Body of pancreas (tissue), 4 donors: ENCODE measurements around the gene AKT1S1. TPM values are rescaled to one million over a fixed set of nuclear protein-coding genes. Genes with fewer than 3 reads are reported as not detected.

Source experiments
- ATAC-seq: fragments of 150-250 bp; one replicate; pipeline ENCODE4 v1.9.1; 2016
- DNase-seq, 4 donors: peaks; one replicate each; pipeline ENCODE4 v3.0.0-alpha.2; 2019
- H3K27ac ChIP-seq, 4 donors: fragments of 200-600 bp; sonication (generic); 1 replicate in 3 of 4; 2 replicates in 1 of 4; pipeline versions ENCODE4 v1.5.1 to v1.6.1; 2016 to 2019; ENCODE audit warnings: mild to moderate bottlenecking in 1 of 4, mixed read lengths in 1 of 4, moderate library complexity in 1 of 4
- H3K27me3 ChIP-seq, 2 donors: fragments of 200-600 bp; sonication (generic); one replicate each; pipeline ENCODE4 v1.6.0; 2016; ENCODE audit warnings: mild to moderate bottlenecking in 1 of 2
- H3K36me3 ChIP-seq, 2 donors: fragments of 200-600 bp; sonication (generic); replicated peaks in 1 of 2; 2 replicates each; pipeline ENCODE4 v1.5.1; 2016; ENCODE audit warnings: low read depth in 2 of 2; ENCODE audit not compliant: insufficient read depth in 1 of 2
- H3K4me1 ChIP-seq: fragments of 200-600 bp; sonication (generic); one replicate; pipeline ENCODE4 v1.6.0; 2016
- H3K4me3 ChIP-seq, 2 donors: fragments of 200-600 bp; sonication (generic); 1 replicate in 1 of 2; 2 replicates in 1 of 2; pipeline ENCODE4 v1.5.1; 2016 to 2019
- H3K9me3 ChIP-seq, 3 donors: fragments of 200-600 bp; sonication (generic); 1 replicate in 2 of 3; 2 replicates in 1 of 3; pipeline ENCODE4 v1.5.1; 2016
- CTCF ChIP-seq, 7 experiments: fragments of 450-650 bp in 4 of 7; fragments of 200-600 bp in 3 of 7; sonication (generic) in 3 of 7; IDR thresholded peaks; one replicate each; pipeline ENCODE4 v1.5.1; 2016 to 2019; ENCODE audit warnings: antibody characterized with exemption in 7 of 7
- POLR2A ChIP-seq, 3 donors: fragments of 450-650 bp; IDR thresholded peaks; one replicate each; pipeline ENCODE4 v1.6.1; 2016; ENCODE audit warnings: antibody characterized with exemption in 3 of 3, mild to moderate bottlenecking in 2 of 3
- WGBS, 2 donors: methylation state at CpG; one replicate each; pipeline ENCODE4 v1.1.5; 2017; 5-methylcytosine and 5-hydroxymethylcytosine counted together
- intact Hi-C: fragments of 100-400 bp; cut with DNase I; formaldehyde crosslinking; loops from one replicate; pipeline ENCODE4 v1.15.1; 2023
- total RNA-seq, 2 donors: library from RNA; depleted of rRNA; stranded (reverse); fragments of >200 nt; gene quantifications; one replicate each; pipeline ENCODE4 v1.1.0, GENCODE V29; 2016

AKT1S1 gene
- total RNA-seq, 2 donors from 2014 or later: 7.5 to 20.1 TPM

- H3K4me1 ChIP-seq: peaks cover 59% of the 10 kb centered on the region
- intact Hi-C loops: no loop called here
- 72 to 79% methylated on average over 11 to 15 of the region's 15 CpGs for WGBS, 2 donors
- ATAC-seq: no peak
- H3K4me3 ChIP-seq: no peak overlapping the region
- H3K27ac ChIP-seq: peak overlapping the region; percentile 72 to 93 (median 82)
- H3K9me3 ChIP-seq: no peaks in the 10 kb centered on the region
- H3K27me3 ChIP-seq: no peaks in the 10 kb centered on the region
- no peaks in the 10 kb centered on the region for H3K36me3 ChIP-seq
- no peak for DNase-seq
- TF ChIP-seq POLR2A (IDR thresholded peaks at IDR 0.05) (no peak), CTCF (IDR thresholded peaks at IDR 0.05) (no peak)
Measured at GRCh38 chr19:49870309-49870901, 6.8 kb downstream of the AKT1S1 start.

DNA sequence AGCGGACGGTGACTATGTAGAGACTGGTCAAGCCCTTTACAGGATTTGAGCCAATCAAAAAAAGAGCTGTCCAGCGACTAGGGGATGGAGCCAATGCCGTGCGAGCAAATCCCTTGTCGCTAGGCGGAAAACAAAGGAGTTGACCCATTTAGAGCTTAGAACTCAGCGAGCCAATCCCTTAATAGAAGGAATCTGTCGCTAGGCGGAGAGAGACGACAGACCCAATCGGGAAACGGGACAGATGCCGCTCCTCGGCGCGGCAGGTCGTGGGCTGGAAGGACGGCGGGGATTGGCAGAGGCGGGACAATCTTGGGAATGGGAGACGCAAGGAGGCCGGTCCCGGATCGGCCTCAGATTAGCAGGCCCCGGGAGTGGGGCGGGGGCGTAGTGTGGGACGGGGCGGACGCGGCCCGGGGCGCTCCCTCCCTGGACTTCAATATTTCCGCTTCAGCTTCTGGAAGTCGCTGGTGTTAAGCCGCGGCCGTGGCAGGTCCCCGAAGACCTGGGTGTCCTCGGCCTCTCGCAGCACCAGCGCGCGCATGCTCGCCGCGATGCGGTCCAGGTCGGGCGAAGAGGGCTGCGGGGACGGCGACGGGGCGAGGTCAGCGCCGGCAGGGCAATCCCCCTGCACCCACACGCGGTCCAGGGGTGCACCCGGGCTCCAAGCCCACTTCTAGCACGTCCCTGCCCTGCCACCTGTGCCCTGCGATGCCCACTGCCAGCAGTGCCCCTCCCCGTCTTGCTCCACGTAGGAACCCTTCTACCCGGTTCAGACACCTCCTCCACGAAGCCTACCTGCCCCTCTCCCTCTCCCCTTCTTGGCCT is 7.5 kb downstream of the AKT1S1 start:
- ATAC-seq (peak; percentile 86), DNase-seq (peak; percentile 96 to 99 (median 97))
- Histone ChIP-seq H3K27ac (peak overlapping the region; percentile 72 to 93 (median 83)), H3K9me3 (no peaks in the 10 kb centered on the region), H3K4me3 (peak overlapping the region; percentile 28 to 40), H3K4me1 (peaks cover 59% of the 10 kb centered on the region), H3K27me3 (no peaks in the 10 kb centered on the region), H3K36me3 (no peaks in the 10 kb centered on the region)
- intact Hi-C loops: no loop called here
- TF ChIP-seq CTCF (IDR thresholded peaks at IDR 0.05): peak in 4 of 7 experiments; percentile 31 to 46 (median 37)
- peak; percentile 31 to 78 (median 68) for TF ChIP-seq POLR2A (IDR thresholded peaks at IDR 0.05)
- 0% methylated on average over 18 to 47 of the region's 67 CpGs for WGBS, 2 donors

- H3K36me3 ChIP-seq: no peaks in the 10 kb centered on the region
- TF ChIP-seq POLR2A (IDR thresholded peaks at IDR 0.05) (no peak), CTCF (IDR thresholded peaks at IDR 0.05) (no peak)
- no peak overlapping the region for H3K4me3 ChIP-seq
- H3K4me1 ChIP-seq: peaks cover 53% of the 10 kb centered on the region
- DNase-seq (no peak), ATAC-seq (peak; percentile 3)
- H3K9me3 ChIP-seq: no peaks in the 10 kb centered on the region
- WGBS, 2 donors: 1% methylated on average over 15 of the region's 15 CpGs
- peak overlapping the region; percentile 70 to 93 (median 84) for H3K27ac ChIP-seq
- H3K27me3 ChIP-seq: no peaks in the 10 kb centered on the region
- intact Hi-C loops: no loop called here
Measured at GRCh38 chr19:49869009-49869483, 8.1 kb downstream of the AKT1S1 start.

DNA sequence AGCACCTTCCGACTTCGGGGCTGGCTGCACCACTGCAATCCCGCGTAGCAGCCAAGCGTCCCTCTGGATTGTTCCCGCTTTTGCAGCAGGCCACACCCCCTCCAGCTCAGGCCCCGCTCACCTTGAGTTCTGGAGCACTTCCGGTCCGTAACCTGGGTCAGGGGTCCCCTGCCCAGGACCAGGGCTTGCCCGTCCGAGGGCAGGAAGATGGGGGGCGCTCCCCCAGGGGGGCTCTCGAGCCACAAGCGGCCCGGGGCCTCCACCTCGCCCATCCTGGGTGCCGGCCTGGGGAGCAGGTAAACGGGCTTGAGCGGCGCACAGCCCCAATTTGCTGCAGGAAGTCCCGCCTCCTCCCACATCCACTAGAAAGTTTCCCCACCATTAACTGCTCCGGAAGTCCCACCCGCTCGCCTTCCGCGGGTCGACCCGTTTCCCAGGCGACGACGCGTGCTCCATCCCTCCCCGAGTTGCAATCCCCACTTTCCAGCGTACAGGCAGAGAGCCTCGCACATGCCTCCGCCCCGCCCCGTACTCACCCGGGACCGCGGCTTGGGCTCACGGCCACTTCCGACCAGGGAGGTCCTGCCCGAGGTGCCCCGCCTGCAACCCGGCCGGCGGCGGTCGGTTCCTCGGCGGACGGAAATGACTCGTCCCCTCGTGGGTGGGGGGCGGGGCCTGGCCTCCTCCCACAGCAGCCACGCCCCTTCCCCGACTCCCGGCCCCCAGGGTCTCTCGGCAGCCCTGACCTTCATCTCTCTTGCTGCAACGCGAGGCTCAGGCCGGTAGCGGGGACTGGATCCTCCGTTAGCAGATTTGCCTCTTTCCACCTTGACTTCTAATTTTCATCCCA is 10.0 kb downstream of the AKT1S1 start, which contains the start of gene PNKP:
Gene PNKP (minus strand): TSS at position 644 of the 850 bp plus-strand sequence. CDS start 372 bp downstream, at position 272.
- peaks cover 53% of the 10 kb centered on the region for H3K4me1 ChIP-seq
- no peaks in the 10 kb centered on the region for H3K27me3 ChIP-seq
- intact Hi-C loops: no loop called here
- DNase-seq: peak; percentile 80 to 90 (median 87)
- H3K36me3 ChIP-seq: peaks cover 0 to 4% of the 10 kb centered on the region in 2 donors
- 0 to 1% methylated on average over 37 to 65 of the region's 65 CpGs for WGBS, 2 donors
- H3K9me3 ChIP-seq: no peaks in the 10 kb centered on the region
- TF ChIP-seq POLR2A (IDR thresholded peaks at IDR 0.05): peak; percentile 37 to 79 (median 76)
- no peak for TF ChIP-seq CTCF (IDR thresholded peaks at IDR 0.05)
- ATAC-seq: peak; percentile 48
- H3K27ac ChIP-seq: peak within 1 kb of the TSS; percentile 75 to 93 (median 90)
- peak within 1 kb of the TSS; percentile 62 to 77 for H3K4me3 ChIP-seq
